GM18873 (cell line): ENCODE data around the gene FXYD4.
"Not testable (repeated sequence)": the region's sequence is repeated elsewhere in the genome, so short reads cannot be mapped to it uniquely, and the experiment has no call there.

Experiments used
- ATAC-seq: cut with Tn5 transposase; IDR thresholded peaks from one replicate; pipeline ENCODE4 v1.9.1; 2021; ENCODE audit warnings: mild to moderate bottlenecking, moderate library complexity, moderate number of reproducible peaks; ENCODE audit not compliant: unreplicated experiment, low FRiP score

The FXYD4 gene

GRCh38 chr10:43371418-43371817, at the start of gene FXYD4:
FXYD4 (plus strand) TSS chr10:43371636; CDS start chr10:43373747, 2,111 bp downstream.
- ATAC-seq: no peak

GRCh38 chr10:43322331-43322730, 49.1 kb upstream of the FXYD4 start:
- ATAC-seq: no peak

- no peak for ATAC-seq
Measured at GRCh38 chr10:43322769-43323168, 48.7 kb upstream of the FXYD4 start.

GRCh38 chr10:43323245-43323644, 48.2 kb upstream of the FXYD4 start:
- no peak for ATAC-seq

- ATAC-seq: no peak
Measured at GRCh38 chr10:43324876-43325275, 46.6 kb upstream of the FXYD4 start.

GRCh38 chr10:43327171-43327570, 44.3 kb upstream of the FXYD4 start:
- ATAC-seq: no peak

GRCh38 chr10:43327986-43328385, 43.5 kb upstream of the FXYD4 start:
- no peak for ATAC-seq

GRCh38 chr10:43328810-43329209, 42.6 kb upstream of the FXYD4 start:
- not testable (repeated sequence) for ATAC-seq

- not testable (repeated sequence) for ATAC-seq
Measured at GRCh38 chr10:43329246-43329885, 42.1 kb upstream of the FXYD4 start.

- ATAC-seq: not testable (repeated sequence)
Measured at GRCh38 chr10:43330049-43330823, 41.2 kb upstream of the FXYD4 start.

- ATAC-seq: not testable (repeated sequence)
Measured at GRCh38 chr10:43330824-43331127, 40.7 kb upstream of the FXYD4 start.

- ATAC-seq: no peak
Measured at GRCh38 chr10:43333653-43334052, 37.8 kb upstream of the FXYD4 start.

- ATAC-seq: no peak
Measured at GRCh38 chr10:43336061-43336460, 35.4 kb upstream of the FXYD4 start.

GRCh38 chr10:43336641-43337318, 34.7 kb upstream of the FXYD4 start:
- ATAC-seq: no peak

- ATAC-seq: not testable (repeated sequence)
Measured at GRCh38 chr10:43337536-43337935, 33.9 kb upstream of the FXYD4 start.

- no peak for ATAC-seq
Measured at GRCh38 chr10:43338117-43338516, 33.3 kb upstream of the FXYD4 start.

- ATAC-seq: no peak
Measured at GRCh38 chr10:43339136-43339535, 32.3 kb upstream of the FXYD4 start.

- ATAC-seq: no peak
Measured at GRCh38 chr10:43340101-43340500, 31.3 kb upstream of the FXYD4 start.

- ATAC-seq: no peak
Measured at GRCh38 chr10:43340619-43341018, 30.8 kb upstream of the FXYD4 start.

GRCh38 chr10:43341450-43341849, 30.0 kb upstream of the FXYD4 start:
- ATAC-seq: no peak

- ATAC-seq: no peak
Measured at GRCh38 chr10:43342279-43343125, 28.9 kb upstream of the FXYD4 start.
